ENCODE data around the gene INTS11.

DNA sequence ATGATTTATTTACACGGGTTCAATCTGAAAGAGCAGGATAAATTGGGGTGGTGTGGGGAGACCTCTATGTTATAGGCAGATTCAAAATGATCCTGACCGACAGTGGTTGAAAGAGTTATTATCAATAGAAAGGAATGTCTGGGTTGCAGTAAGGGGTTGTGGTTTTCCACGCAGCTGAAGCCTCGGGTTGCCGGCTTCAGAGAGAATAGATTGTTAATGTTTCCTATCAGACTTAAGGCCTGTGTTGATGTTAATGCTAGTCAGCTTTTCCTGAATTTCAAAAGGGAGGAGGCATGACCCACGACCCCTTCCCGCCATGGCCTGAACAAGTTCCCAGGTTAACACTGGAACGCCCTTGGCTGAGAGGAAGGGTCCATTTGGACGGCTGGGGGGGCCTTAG is 48.6 kb downstream of the INTS11 start:
- TF ChIP-seq, protein P1, sequence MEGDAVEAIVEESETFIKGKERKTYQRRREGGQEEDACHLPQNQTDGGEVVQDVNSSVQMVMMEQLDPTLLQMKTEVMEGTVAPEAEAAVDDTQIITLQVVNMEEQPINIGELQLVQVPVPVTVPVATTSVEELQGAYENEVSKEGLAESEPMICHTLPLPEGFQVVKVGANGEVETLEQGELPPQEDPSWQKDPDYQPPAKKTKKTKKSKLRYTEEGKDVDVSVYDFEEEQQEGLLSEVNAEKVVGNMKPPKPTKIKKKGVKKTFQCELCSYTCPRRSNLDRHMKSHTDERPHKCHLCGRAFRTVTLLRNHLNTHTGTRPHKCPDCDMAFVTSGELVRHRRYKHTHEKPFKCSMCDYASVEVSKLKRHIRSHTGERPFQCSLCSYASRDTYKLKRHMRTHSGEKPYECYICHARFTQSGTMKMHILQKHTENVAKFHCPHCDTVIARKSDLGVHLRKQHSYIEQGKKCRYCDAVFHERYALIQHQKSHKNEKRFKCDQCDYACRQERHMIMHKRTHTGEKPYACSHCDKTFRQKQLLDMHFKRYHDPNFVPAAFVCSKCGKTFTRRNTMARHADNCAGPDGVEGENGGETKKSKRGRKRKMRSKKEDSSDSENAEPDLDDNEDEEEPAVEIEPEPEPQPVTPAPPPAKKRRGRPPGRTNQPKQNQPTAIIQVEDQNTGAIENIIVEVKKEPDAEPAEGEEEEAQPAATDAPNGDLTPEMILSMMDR (IDR thresholded peaks at IDR 0.05 in 2 of 3, conservative IDR thresholded peaks at IDR 0.05 in 1 of 3; ENCODE audit: borderline replicate concordance in 1 of 3, insufficient read depth in 1 of 3, low read depth in 2 of 3, low read length in 2 of 3) = no peak
- no peak for TF ChIP-seq EZH2phosphoT487 (IDR thresholded peaks at IDR 0.05; ENCODE audit: borderline replicate concordance)
- no peak for TF ChIP-seq POLR2A (IDR thresholded peaks at IDR 0.05; ENCODE audit: borderline replicate concordance, extremely low read depth, insufficient read depth, insufficient read length)
- TF ChIP-seq JUND (IDR thresholded peaks at IDR 0.05) = no peak
- TF ChIP-seq POLR2AphosphoS5 (IDR thresholded peaks at IDR 0.05; ENCODE audit: low read depth, low read length) = no peak
- no peak for TF ChIP-seq SIN3A (IDR thresholded peaks at IDR 0.05; ENCODE audit: low read depth)
- TF ChIP-seq ELF1 (IDR thresholded peaks at IDR 0.05; ENCODE audit: borderline replicate concordance, low read depth) = no peak
- no peak for TF ChIP-seq CBX3 (IDR thresholded peaks at IDR 0.05; ENCODE audit: low read depth)

Measured in HCT116 (cell line).